Frontal cortex (tissue), 4 donors: ENCODE results near the gene CUL2. TPM values are rescaled to one million over a fixed set of nuclear protein-coding genes. Genes with fewer than 3 reads are reported as not detected.
"Not testable (repeated sequence)": the region's sequence is repeated elsewhere in the genome, so short reads cannot be mapped to it uniquely, and the experiment has no call there.

Experiments
- DNase-seq, 2 donors: peaks; one replicate each; pipeline ENCODE4 v3.0.0; 2012; ENCODE audit warnings: low spot score in 2 of 2
- FAIRE-seq: peaks from 2 replicates; lab custom pipeline; 2012; peaks lifted over from hg19 to GRCh38; lab: Jason Lieb, UNC
- total RNA-seq: library from RNA; depleted of rRNA; stranded (reverse); fragments of >200 nt; gene quantifications from one replicate; pipeline ENCODE4 v1.2.3, GENCODE V29; 2014
- donor health status: control.
- donor health status: control.
- donor health status: control.

CUL2 gene
- total RNA-seq, 1 donor from 2014 or later = 40.4 TPM

GRCh38 chr10:35027567-35027966 lies 62.6 kb downstream of the CUL2 start:
- DNase-seq (no peak), FAIRE-seq (peak; percentile 78)

- DNase-seq (no peak), FAIRE-seq (no peak)
Measured at GRCh38 chr10:35025916-35026315, 64.2 kb downstream of the CUL2 start.

DNA sequence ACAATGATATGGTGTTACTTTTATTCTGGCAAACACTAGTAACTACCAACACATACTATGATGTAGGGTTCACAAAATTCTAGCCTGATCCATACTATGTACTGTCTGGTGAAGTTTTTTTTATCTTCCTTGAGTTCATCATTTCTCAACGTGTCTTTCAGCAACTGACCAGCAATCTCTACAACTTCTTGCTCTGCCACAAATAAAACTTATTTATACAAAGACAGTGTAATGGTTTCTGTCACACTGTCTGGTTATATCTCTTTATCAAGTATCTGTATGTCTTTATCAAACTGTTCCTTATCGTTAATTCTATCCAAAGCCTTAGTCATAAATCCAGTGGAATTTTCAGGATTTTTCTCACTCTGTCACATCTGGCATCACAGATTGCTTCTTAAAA lies 69.7 kb downstream of the CUL2 start:
- FAIRE-seq = no peak
- no peak for DNase-seq

DNA sequence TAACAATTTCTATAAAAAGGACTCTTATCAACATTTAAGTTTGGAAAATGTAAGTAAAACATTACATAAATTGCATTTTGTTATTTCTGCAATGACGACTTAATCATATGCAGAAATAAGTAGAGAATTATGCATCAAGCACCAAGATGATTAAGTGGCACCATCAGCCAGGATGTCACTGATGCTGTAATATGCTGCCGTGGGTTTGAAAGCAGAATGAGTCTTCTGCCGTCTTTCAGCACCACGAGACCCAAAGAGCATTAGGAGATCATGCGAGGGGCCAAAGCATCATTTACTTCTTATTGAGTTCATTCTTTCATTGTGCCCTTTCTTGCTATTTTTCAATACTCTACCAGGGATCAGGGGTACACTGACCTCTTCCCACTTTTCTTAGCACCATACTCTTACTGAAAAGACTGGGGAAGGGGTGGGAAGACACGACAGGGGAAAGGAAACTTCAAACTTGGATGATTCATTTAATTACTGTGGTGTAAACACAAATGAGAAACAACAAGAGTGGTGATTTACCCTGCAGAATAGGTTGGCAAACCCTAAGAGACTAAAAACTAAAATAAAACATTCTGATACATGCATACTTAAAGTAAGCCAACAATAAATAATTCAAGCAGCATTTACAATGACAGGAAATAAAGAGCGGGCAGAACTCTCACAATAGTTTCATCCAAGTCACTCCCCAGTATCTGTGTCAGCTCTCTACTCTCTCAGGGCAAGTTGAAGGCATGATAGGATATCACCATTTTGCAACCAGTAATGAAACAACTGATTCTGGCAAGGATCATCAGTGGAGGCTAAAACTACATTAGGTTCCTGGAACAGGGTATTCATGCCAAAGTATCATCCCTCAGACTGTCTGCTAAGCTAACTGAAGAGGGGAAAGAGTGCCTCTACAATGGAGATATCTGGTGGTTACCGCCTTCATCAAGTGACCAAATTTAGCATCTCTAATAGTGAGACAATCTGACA lies 70.8 kb downstream of the CUL2 start:
- no peak for DNase-seq
- no peak for FAIRE-seq

- DNase-seq = no peak
Measured at GRCh38 chr10:35017608-35018007, 72.5 kb downstream of the CUL2 start.

GRCh38 chr10:35015843-35016408 lies 74.2 kb downstream of the CUL2 start:
- FAIRE-seq = no peak
- no peak for DNase-seq

More at GRCh38 chr10:35017608-35018007, 72.5 kb downstream of the CUL2 start:
- no peak for FAIRE-seq

DNA sequence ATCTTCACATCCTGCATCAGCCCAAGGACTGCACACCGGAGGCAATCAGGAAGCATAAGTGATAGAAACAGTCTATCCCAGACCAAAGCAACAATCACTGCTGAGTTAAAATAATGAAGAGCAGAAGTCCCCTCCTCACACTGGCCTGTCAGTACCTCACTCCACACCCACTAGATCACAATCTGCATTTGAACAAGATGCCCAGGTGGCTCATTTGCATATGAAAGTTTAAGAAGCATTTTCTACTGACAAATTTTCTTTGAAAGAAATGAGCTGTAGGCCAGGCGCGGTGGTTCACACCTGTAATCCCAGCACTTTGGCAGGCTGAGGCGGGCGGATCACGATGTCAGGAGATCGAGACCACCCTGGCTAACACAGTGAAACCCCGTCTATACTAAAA lies 77.4 kb downstream of the CUL2 start:
- DNase-seq = no peak

DNA sequence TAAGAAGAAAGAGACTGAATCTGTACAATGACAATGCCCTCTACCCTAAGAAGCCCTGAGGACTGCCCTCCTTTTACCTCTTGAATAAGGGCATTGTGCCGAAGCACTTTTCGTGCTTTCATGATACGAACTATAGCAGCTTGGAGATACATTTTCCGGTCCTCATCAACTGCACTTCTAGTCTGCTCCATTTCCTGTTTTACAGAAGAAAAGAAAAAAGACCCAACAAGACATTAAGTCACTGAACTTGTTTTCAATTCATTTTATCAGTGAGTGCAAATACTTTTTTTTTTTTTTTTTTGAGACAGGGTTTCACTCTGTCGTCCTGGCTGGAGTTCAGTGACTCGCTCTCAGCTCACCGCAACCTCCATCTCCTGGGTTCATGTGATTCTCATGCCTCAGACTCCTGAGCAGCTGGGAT lies 78.4 kb downstream of the CUL2 start:
- FAIRE-seq = no peak
- DNase-seq = no peak

More for the DNA sequence above, 77.4 kb downstream of the CUL2 start:
- no peak for FAIRE-seq

- no peak for FAIRE-seq
- DNase-seq = no peak
Measured at GRCh38 chr10:35007858-35008301, 82.3 kb downstream of the CUL2 start.

GRCh38 chr10:35006836-35007235 lies 83.3 kb downstream of the CUL2 start:
- FAIRE-seq (no peak), DNase-seq (no peak)

DNA sequence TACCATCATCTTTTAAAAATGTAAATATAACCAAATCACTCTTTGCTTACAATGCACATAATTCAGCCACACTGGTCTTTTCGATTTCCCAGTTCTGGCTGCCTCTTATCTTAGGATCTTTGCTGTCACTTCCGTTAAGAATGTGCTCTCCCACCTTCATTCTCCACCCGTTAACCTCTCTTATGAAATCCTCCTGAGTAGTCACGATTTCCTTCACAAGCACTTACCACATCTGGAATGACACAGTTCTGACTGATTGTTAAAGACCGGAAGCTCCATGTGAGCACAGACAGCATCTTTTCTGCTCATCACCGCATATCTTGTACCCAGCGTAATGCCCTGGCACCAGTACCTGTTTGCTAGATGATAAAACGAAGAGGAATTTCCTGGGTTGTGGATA lies 84.3 kb downstream of the CUL2 start:
- FAIRE-seq (no peak), DNase-seq (no peak)

GRCh38 chr10:35004651-35005050 lies 85.5 kb downstream of the CUL2 start:
- FAIRE-seq (no peak), DNase-seq (no peak)

DNA sequence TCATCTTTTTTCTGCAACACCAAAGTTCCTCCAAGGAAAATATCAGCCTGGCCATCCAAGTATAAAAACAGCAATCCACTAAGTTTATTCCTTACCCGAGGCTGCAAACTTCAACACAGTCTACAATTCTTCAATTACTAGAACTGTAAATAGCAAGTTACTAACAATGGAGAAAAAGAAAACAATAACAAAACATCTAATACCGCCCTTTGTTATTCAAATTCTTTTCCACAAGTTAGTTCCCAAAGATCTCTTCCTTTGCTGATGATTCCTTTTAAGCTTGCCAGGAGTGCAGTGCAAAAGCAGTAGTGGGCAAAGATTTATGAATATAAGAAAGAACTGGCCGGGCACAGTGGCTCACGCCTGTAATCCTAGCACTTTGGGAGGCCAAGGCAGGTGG lies 86.2 kb downstream of the CUL2 start:
- FAIRE-seq = no peak
- no peak for DNase-seq

GRCh38 chr10:35000936-35001335 lies 89.2 kb downstream of the CUL2 start:
- DNase-seq (no peak), FAIRE-seq (no peak)

DNA sequence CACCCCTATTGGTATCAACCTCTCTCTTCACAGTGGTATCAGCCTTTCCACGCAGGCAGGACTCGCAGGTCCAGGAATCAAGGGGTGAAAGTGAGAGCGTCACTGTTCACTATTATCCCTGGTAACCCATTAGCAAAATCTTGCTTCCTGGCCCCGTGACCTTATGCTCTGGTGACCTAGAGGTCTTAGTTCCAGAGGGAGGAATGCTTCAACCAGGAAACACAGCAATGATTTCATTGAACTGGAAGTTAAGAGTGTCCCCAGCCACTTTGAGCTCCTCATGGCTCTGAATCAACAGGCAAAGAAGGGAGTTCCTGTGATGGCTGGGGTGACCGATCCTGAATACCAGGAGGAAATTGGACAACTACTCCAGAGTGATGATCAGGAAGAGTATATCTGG lies 90.6 kb downstream of the CUL2 start:
- no peak for DNase-seq
- FAIRE-seq = no peak

DNA sequence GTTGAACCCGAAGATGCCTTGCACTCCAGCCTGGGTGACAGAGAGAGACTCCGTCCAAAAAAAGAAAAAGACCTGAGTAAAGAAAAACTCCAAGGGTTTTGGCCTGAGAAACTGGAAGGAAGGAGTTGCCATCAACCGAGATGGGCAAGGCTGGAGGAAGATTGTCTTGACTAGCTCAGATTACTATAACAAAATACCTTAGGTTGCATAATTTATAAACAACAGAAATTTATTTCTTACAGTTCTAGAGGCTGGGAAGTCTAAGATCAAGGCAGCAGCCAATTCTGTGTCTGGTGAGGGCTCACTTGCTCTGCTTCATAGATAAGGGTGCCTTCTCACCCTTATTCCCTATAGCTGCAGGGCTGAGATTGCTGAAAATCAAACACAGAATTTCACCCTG lies 91.2 kb downstream of the CUL2 start:
- FAIRE-seq = no peak
- no peak for DNase-seq

DNA sequence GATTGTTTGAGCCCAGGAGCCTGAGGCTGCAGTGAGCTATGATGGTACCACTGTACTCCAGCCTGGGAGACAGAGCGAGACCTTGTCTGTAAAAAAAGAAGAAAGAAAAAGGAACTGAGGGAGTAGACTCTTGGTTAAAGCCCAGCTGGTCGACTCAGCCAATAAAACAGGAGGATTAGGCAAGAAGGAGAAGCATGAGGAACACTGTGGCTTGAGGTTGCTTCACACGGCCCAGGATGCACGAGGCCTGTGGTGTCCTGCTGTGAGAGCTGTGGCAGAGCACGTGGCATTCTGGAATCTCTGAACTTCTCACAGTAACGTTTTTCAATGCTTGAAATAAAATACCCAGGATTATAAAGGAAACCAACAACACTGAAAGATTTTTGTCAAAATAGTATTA lies 93.3 kb downstream of the CUL2 start:
- FAIRE-seq (no peak), DNase-seq (no peak)

DNA sequence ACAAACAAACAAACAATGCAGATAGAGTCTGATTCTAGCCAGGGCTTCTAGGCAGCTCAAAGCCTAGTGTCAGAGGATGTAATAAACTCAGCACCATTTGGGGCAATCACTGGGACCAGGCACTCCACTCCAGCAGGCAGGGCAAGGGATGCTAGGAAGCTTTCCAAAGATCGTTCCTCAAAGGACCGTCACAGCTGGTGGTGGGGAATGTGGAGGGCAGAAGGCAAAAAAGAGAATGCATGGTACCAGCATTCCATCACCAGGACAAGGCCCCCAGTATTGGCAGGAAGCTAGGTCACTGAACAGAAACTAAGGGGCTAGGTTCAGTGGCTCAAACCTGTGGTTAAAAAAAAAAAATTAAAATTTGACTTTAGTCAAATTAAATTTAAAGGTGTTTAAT lies 94.2 kb downstream of the CUL2 start:
- no peak for DNase-seq
- no peak for FAIRE-seq

DNA sequence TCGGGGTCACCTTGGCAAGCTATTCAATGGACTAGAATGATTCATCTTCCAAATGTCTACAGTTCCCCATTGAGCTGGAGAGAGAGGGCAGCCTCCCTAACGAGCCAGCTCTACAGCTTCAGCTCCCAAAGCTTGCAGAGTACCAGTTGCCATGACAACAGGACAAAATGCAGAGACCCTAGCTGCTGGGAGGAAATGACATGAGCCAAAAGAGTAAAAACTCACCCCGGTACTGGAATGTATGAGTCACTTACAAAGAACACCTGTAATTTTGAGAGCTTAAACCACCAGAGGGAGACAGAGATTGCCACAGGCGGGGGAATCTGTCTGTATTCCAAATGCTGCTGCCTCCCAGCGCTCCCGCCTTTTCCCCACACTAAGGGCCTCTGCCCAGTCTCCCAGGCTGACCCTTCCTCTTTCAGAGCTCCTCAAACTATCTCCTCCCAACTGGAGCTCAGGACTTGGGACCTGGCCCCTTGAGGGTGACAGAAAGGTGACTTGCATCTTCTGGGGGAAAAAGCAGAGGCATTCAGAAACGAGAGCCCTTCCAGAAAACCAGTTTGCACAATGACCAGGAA lies 95.5 kb downstream of the CUL2 start:
- no peak for FAIRE-seq

GRCh38 chr10:34993782-34994181 lies 96.4 kb downstream of the CUL2 start:
- DNase-seq (no peak), FAIRE-seq (no peak)

More for the DNA sequence above, 95.5 kb downstream of the CUL2 start:
- DNase-seq = peak in 1 of 2 donors; percentile 55

GRCh38 chr10:34991117-34991516 lies 99.0 kb downstream of the CUL2 start:
- not testable (repeated sequence) for DNase-seq, FAIRE-seq
